Urothelium cell line (cell line): ENCODE results near the gene CLEC19A.
A peak's percentile ranks its signal among the peaks of the same experiment; 100 is the strongest.

Source experiments
- DNase-seq: peaks from one replicate; pipeline ENCODE4 v3.0.0; 2011; ENCODE audit warnings: low spot score, mixed read lengths
- FAIRE-seq: peaks from 2 replicates; lab custom pipeline; 2011; peaks lifted over from hg19 to GRCh38; lab: Jason Lieb, UNC

The CLEC19A gene

DNA sequence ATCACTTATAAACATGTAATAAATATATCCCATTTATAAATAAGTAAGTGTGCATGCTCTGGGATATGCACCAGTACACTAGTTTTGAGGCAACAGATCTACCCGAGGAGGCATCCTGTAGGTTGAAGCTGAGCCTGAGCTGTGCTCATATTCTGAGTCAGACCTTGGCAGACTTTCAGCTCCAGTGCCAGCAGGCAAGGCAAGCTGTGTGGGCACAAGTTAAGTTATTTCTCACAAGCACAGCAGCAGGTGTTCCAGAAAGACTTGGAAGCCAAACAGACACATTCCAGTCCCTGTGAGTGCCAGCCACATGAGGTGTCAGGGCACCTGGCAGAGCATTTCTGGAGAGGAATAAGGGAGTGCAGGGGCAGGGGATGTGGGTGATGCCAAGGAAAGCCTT is 1.3 kb upstream of the CLEC19A start:
- FAIRE-seq (no peak), DNase-seq (peak; percentile 76)

- FAIRE-seq = no peak
Measured at GRCh38 chr16:19286827-19287226, 1.3 kb downstream of the CLEC19A start.

DNA sequence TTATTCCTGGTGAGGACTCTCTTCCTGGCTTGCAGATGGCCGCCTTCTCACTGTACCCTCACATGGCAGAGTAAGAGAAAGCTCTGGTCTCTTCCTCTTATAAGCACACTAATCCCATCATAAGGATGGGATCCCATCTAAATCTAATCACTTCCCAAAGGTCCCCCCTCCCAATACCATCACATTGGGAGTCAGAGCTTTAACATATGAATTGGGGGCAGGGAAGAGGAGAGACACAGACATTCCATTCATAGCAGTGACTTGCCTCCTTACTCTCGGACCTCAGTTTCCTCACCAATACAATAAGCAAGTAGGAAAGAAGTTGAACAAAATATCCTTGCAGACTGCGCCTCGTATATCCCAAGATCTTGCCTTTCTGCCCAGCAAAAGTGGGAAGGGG is 1.7 kb downstream of the CLEC19A start:
- no peak for FAIRE-seq
- DNase-seq = no peak

More at GRCh38 chr16:19286827-19287226, 1.3 kb downstream of the CLEC19A start:
- no peak for DNase-seq

DNA sequence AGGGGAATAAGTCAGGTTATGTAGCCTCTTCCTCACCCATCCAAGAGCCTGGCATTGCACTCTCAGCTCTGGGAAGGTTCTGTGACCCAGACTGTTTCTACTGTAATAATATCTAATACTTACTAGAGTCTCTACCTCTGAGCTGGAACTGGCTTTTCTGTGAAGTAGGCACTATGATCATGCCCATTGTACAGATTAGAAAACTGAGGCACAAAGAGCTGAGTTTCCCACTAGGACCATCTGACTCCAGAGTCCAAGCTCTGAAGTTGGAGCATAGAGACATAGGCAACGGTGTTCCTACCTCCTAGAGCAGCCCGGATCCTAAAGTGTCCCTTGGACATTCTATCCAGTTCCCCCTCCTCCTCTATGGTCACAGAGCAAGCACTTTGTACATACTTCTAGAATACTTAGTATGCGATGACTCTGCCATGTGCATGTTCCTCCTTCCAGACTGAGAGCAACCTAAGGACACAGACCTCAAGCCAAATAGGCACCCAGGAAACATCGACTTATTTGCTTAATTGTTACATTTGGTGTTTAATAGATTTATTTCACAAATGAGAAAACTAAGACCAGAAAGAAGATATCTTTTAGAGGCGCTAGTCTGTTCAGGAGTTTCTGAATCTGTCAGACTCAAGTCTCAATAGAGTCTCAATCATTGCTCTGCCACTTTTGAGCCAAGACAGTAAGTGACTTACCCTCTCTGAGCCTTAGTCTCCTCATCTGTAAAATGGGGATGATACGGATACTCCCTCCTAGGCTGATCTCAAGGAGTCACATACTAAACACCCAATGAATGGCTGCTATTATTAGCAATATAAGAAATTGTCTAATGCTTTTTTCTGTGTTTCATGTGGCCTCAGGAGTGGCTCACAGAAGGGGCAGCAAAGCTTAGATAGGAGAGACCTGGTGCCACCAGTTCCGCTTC is 3.6 kb downstream of the CLEC19A start:
- FAIRE-seq (no peak), DNase-seq (no peak)

DNA sequence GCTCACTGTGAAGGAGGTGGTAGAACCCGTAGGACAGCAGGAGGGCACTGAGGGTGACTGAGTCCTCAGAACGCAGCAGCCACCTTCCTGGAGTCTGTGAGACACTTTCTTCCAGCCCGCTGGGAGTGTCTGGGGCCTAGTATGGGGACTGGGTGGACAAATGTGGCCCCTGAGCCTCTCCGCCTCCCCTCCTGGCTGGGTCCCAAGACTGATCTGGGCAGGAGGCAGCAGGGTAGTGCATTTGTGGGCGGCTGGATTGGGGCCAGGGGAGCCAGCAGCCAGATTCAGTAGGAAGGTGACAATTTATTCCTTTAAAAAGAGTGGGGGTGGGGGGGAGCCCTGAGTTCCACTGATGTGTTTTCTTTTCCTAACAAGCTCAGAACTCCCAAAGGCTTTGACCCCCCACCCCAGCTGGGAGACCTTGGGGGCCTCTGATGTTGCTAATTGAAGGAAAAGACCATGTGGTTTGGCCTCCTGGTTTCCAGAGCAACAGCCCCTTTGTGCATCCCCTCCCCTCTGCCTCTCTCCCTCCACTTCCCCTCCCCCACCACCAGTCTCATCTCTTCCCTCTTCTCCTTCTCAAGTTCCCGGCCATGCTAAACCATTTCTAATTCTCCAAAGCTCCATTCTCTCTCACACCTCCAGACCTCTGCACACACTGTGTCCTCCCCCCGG is 4.4 kb downstream of the CLEC19A start:
- DNase-seq (peak; percentile 28), FAIRE-seq (no peak)

DNA sequence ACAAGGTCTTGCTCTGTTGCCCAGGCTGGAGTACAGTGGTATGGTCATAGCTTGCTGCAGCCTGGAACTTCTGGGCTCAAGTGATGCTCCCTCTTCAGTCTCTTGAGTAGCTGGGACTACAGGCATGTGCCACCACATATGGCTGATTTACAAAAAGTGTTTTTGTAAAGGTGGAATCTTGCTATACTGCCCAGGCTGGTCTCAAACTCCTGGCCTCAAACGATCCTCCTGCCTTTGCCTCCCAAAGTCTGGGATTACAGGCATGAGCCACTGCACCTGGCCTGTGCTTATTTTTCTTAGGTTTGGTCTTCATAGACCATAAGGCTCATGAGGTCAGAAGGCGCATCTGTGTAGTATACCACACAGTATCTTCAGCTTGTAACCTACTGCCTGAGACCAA is 5.3 kb downstream of the CLEC19A start:
- FAIRE-seq (no peak), DNase-seq (no peak)

DNA sequence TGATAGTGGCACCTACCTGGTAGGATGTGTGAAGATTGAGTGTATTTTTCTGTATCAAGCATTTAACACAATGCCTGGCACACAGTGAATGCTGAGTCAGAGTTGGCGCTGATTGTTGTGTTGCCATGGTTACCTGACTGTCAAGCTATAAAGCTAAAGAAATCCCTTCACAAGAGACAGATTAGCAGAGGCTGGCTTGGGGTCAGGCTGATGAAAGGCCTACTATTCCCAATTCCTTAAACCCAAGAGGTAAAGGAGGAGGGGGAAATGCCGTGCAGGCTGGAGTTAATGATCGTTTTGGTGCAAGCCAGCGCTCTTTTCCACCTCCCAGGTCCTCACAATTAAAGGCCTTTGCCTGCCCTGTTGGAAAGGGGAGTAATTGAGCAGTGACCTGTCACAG is 5.9 kb downstream of the CLEC19A start:
- DNase-seq (peak; percentile 34), FAIRE-seq (no peak)

DNA sequence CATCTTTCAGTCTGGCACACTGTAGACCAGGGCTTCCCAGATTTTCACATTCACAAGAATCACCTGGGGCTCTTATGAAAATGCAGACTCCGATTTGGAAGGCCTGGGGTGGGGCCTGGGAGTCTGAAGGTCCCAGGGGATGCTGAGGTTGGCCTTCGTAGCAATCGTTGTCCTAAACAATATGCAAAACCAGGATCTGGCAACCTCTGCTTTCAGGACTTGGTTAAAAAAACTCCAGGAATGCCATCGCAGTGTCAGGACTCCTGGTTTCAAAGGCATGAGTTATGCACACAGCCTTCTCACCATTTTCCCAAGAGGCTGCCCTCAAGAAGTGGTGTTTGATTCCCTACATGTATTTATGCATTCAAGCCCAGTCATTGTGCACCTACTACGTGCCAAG is 6.7 kb downstream of the CLEC19A start:
- DNase-seq = no peak
- no peak for FAIRE-seq

DNA sequence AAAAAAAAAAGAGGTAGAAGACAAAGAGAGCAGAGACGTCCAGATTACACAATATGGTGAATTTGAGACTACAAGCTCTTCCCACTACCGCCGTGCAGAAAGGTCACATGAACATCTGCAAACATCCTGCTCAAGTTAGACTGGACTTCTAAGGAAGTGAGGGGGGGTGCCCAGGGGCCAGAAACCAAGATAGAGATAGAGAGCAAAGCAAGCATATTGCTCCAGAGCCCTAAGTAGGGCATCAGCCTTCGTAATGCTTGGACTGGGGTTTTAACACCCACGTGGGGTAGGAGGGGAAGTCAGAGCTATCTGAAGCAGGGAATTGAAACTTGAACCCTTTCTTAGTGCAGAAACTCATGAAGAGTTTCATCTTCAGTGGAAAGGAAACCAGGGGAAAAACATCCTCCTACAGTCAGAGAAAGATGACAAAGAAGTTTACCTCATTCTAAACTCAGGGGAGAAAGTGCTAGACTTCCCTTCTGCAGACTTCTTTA is 8.7 kb downstream of the CLEC19A start:
- FAIRE-seq (no peak), DNase-seq (no peak)

- DNase-seq = no peak
- no peak for FAIRE-seq
Measured at GRCh38 chr16:19295393-19295792, 9.9 kb downstream of the CLEC19A start.

DNA sequence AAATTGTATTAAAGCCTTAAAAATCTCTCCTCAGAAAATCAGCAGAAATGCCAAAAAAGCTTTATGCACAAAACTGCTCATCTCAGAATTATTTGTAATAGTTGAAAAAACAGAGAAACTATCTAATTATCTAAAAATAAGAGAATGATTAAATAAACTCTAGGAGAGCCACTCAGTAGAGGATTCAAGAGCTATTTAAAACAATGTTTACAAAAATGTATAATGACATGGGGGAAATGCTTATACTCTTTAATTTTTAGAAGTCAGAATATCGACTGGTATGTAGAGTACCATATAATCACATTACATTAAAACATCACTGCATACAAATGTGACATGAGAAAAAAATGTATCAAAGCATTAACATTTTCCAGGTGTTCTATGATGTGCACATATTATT is 11.9 kb downstream of the CLEC19A start:
- FAIRE-seq = no peak
- DNase-seq = no peak

GRCh38 chr16:19299565-19299964 is 14.0 kb downstream of the CLEC19A start:
- FAIRE-seq (no peak), DNase-seq (no peak)

- no peak for DNase-seq
- no peak for FAIRE-seq
Measured at GRCh38 chr16:19301931-19302330, 16.4 kb downstream of the CLEC19A start.

DNA sequence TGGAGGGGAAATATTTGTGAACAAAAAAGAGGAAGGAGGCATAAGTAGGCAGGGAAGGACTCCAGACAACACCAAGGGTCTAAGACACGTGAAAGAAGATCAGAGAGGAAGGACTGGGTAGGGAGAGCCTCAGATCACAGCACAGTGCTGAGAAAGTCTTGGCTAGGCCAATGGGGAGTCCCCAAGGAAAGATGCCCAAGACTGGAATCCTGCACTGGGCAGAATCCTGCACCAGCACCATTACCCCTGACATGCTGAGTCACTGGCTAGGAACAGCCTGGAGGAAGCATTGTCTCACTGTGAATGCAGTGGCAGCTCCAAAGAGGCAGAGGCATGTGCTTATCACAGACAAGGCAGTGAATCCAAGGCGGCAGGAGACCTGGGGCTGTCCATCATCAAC is 19.2 kb downstream of the CLEC19A start:
- FAIRE-seq = no peak
- no peak for DNase-seq

- DNase-seq = no peak
- FAIRE-seq = no peak
Measured at GRCh38 chr16:19305443-19305842, 19.9 kb downstream of the CLEC19A start.

- FAIRE-seq = no peak
- DNase-seq = peak; percentile 20
Measured at GRCh38 chr16:19307587-19308241, 22.2 kb downstream of the CLEC19A start.

DNA sequence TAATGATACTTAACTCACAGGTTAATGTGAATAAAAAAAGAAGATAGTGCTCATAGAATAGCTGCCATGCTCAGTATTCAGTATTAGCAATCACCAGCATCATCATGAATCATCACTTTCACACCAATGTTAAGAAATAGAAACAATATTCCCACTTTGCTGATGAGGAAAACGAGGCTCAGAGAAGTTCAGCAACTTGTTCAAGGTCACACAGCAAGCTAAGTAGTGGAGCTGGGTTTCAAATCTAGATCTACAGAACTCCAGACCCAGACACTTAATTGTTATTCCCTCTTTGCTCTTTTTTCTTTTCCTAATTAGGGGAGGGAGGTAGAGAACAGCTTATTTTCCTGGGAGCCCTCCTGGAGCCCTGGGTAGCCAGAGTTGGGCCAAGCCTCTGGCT is 22.9 kb downstream of the CLEC19A start:
- DNase-seq (no peak), FAIRE-seq (no peak)

DNA sequence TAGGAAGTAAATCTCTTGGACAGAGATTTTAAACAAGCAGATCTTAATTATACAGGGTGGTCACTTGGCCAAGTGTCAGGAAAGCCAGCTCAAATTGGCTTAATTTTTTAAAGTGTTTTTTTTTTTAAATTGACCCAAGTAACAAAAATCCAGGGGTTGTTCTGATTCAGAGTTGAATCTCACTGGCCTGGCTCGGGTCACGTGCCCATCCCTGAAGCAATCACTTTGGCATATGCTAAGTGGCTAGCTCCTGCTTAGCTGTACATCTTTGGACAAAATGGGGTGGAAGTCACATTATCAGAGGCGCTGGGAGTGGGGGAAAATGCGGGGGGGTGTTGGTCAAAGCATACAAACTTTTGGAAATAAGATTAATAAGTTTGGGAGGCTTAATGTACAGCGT is 23.6 kb downstream of the CLEC19A start:
- FAIRE-seq (no peak), DNase-seq (no peak)

- no peak for FAIRE-seq
- DNase-seq = no peak
Measured at GRCh38 chr16:19314718-19315425, 29.3 kb downstream of the CLEC19A start.

- DNase-seq (no peak), FAIRE-seq (no peak)
Measured at GRCh38 chr16:19315889-19316433, 30.4 kb downstream of the CLEC19A start.

DNA sequence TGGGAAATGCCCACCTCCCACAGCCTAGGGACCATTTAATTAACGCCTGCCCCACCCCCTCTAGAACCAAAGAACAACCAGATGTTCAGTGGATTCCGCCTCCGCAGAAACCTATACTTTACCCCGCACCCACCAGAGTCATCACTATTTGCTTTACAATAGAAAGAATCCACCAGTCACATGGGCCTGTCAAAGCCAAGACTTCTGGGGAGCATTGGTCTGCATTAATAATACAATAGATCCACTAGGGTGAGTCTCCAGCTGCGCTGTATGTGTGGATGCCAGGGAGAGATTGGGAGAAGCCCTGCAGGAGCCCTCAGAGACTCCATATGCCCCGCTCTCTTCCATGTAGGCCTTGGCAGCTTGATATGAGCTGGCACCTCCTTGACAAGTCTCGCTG is 31.3 kb downstream of the CLEC19A start:
- DNase-seq (no peak), FAIRE-seq (no peak)
